GM21576 (cell line): ENCODE measurements around the gene CCDC102B.
"Not testable (repeated sequence)": the region's sequence is repeated elsewhere in the genome, so short reads cannot be mapped to it uniquely, and the experiment has no call there.

Source experiments
- ATAC-seq: cut with Tn5 transposase; IDR thresholded peaks from one replicate; pipeline ENCODE4 v1.9.1; 2021; ENCODE audit warnings: mild to moderate bottlenecking, moderate library complexity; ENCODE audit not compliant: unreplicated experiment

CCDC102B gene

GRCh38 chr18:68797871-68798270 is at the start of gene CCDC102B:
Gene CCDC102B (plus strand): TSS chr18:68798080. CDS start chr18:68836764, 38,684 bp downstream.
- ATAC-seq, result no peak

DNA sequence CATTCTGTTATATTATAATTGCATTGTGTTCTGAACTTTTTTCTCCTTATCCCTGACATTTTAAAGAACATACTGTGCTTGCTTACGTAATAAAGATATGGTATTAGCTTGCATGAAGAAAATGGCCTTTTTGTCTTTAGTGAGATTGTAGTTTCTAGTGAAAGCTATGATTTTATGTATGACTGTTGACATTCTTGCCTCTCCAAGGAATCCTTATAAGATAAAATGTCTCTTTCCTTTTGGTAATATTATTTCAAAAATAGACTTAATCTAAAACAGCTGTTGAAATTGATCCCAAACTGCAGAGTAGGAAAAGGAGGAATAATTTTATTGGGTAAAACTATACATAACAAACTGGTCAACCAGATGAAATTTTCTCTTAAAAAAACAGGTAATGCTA is 40.8 kb upstream of the CCDC102B start:
- ATAC-seq, result no peak

DNA sequence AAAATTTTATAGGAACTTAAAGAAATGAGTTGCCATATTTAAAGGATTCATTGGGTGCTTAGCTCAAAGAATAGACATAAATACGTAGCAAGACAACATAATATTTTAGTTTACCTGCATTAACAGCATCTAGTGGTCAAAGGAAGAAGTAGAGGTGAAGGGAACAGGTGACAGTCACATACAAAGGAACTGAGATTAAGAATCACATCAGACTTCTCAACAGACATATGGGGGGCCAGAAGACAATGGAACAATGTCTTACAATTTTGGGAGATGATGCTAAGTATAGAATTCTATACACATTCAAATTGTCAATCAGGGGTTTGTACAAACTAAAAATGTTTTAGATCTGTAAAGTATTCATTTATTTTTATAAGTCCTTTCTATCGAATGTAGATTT is 38.6 kb upstream of the CCDC102B start:
- no peak for ATAC-seq

GRCh38 chr18:68763083-68763482 is 34.8 kb upstream of the CCDC102B start:
- ATAC-seq, result no peak

DNA sequence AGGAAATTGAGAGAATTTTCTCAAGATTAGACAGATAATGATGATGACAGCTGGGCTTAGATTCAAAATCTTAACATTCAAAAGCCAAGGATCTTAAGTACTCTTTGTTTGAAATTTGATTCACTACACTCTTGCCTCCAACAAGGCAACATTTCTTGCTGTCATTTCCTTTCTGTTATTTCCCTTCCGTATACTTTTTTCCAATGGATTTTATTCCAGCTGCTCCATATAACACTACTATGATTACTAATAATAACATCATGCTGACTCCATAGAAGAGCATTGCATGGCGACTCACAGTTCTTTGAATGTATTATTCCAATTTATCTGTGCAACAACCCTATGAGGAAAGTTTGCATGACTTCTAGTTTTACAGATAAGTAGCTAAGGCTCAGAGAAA is 33.9 kb upstream of the CCDC102B start:
- ATAC-seq, result no peak

GRCh38 chr18:68766433-68766832 is 31.4 kb upstream of the CCDC102B start:
- ATAC-seq, result no peak

DNA sequence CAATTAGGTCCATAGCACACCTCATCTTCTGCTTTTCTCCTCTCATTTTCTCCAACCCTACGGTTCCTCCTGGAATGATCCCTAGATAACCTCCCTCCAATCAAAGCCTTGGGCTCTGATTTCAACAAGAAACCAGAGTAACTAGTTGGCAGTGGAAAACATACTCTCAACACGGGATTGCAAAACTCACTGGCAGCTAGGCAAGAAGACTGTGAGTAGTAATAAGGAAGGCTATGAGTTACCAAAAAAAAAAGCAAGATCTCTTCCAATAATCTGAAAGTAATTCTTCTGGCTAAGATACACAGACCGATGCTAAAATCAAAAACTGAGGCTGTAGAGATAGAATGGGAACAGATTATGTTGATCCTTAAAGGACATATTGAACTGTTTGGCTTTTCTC is 28.4 kb upstream of the CCDC102B start:
- no peak for ATAC-seq

GRCh38 chr18:68772268-68772667 is 25.6 kb upstream of the CCDC102B start:
- ATAC-seq, result no peak

- no peak for ATAC-seq
Observed at GRCh38 chr18:68778280-68778886, 19.5 kb upstream of the CCDC102B start.

DNA sequence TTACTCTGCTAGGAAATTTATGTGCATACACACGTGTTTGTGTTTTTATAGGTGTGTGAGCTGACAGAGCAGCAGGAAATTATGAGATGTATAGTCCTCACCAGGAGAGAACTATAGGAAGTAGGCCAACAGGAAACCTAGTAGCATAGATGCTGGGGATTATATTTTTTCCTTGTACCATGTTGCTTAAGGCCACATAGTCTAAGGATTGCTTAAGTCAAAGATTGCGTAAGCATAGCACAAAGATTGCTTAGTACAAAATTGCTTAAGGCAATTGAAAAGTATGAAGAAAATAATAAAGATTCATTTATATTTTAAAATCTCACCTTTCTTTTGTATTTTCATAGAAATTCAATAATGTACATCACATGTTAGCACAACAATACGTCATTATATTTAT is 18.7 kb upstream of the CCDC102B start:
- no peak for ATAC-seq

GRCh38 chr18:68780802-68781635 is 16.9 kb upstream of the CCDC102B start:
- ATAC-seq, result no peak

DNA sequence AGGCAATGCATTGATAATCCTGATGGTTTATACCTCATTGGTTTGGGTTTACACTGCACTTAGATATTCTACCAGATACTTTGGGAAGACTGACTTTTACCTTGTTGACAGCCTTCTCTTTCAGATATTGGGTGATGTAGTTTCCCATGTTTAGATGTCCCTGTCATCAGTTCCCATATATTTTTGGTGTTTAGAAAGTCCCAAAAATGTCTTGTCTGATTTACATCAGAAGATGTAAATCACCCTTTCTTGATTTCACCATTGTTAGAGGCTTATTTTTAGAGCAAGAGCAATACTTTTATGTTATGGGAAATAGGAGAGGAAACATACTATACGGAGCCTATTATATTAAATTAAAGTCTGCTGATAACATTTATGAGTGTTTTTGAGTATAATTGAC is 14.4 kb upstream of the CCDC102B start:
- no peak for ATAC-seq

DNA sequence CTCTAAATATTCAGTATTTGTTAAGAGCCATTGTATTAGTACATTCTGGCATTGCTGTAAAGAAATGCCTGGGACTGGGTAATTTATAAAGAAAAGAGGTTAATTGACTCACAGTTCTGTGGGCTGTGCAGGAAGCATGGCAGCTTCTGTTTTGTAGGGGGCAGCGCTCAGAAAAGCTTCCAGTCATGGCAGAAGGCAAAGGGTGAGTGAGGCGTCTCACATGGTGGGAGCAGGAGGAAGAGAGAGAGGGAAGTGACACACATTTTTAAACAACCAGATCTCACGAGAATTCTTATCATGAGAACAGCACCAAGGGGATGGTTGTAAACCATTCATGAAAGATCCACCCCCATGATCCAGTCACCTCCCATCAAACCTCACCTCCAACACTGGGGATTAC is 13.8 kb upstream of the CCDC102B start:
- ATAC-seq, result no peak

GRCh38 chr18:68790290-68790689 is 7.6 kb upstream of the CCDC102B start:
- not testable (repeated sequence) for ATAC-seq

DNA sequence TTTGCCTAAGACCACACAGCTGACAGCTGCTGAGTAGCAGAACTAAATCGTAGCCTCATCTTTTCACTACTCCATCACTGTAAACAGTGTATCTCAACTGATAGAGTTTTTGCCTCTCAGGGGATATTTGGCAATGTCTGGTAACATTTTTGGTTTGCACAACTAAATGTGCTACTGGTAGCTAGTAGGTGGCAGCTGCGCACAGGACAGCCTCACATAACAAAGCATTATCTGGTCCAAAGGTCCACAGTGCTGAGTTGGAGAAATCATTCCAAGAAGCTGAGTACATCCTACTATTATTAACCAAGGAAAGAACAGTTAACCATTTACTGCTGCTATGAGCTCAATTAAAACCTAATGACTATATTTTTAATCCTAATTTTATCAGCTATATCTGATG is 6.1 kb upstream of the CCDC102B start:
- ATAC-seq, result no peak

- ATAC-seq, result no peak
Observed at GRCh38 chr18:68793951-68794350, 3.9 kb upstream of the CCDC102B start.

DNA sequence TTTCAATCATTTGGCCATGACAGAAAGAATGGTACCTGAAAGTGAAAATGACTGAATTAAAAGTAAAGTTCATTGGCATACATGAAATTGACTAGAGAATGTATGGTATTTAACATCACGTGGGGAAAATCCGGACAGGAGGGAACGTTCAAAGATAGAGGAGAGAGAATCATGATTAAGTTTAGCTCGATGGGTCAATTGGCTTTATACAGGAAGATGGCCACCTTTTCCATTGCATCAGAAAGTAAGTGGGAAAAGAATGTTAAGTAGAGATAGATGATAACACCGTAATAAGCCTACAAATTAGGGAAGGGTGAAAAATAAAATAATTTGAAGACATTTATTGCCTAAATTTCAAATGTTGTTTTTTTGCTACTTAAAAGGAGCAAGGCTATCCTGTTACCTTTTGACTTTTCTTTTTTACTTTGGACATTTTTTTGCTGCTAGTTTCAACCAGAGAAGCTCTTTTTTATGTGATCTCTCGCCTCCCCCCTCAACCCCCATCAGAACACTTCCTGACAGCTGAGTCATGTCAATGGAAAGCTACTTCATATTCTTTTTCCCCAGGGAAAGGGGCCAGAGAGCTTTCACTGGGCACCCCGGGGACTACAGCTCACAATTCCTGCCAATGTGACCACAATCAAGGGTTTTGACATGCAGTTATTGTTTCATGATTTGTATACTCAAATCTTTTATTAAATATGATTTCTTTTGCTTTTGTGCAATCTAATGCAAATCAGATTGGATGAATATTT is 767 bp upstream of the CCDC102B start:
- ATAC-seq, result no peak

- ATAC-seq, result no peak
Observed at GRCh38 chr18:68800075-68800474, 2.2 kb downstream of the CCDC102B start.

DNA sequence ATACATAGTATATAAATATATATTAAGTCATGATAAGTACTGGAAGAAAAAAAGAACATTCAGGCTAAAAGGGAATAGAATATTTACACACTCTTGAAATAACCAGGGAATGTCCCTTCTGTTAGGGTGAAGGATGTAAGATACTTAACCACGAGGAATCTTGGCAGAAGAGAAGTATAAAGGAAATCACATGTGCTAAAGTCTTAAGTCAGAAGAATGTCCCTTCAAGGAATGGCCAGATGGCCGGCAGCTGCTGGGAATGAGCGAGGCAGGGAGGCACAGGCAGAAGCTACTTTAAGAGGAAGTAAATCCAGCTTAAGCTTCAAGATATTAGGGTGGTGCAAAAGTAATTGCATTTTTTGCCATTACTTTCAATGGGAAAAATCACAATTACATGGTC is 5.5 kb downstream of the CCDC102B start:
- no peak for ATAC-seq

DNA sequence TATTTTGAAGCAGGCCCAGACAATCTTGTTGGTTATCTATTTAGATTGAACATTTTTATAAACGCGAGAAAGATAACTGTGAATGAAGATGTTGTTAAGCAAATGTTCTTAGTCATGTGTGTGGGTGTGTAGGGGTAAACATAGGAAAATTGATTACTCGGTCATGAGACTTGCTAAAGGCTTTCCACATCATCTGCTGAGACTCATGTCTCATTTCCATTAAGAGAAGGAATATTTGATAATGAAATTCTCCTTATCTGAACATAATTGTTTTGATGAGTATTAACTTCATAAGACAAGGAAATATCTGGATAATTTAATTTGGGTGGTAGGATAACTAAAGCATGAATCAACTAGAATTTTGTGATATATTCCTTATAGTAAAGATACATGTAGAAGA is 19.7 kb downstream of the CCDC102B start:
- ATAC-seq, result no peak

DNA sequence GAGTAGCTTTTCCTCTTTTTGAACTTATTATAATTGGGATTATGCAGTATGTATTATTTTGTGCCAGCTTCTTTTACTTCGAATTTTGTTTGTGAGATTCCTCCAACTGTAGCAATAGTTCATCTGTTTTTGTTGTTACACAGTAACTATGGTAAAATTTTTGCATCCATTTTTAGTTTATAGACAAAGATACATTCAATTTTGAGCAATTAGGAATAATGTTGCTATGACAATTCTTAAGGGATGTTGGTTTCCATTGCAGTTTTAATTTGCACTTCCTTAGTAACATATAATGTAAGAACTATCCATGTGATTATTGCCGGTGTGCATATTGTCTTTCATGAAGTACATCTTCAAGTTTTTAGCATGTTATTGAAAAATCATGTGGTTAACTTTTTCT is 20.7 kb downstream of the CCDC102B start:
- ATAC-seq, result no peak

DNA sequence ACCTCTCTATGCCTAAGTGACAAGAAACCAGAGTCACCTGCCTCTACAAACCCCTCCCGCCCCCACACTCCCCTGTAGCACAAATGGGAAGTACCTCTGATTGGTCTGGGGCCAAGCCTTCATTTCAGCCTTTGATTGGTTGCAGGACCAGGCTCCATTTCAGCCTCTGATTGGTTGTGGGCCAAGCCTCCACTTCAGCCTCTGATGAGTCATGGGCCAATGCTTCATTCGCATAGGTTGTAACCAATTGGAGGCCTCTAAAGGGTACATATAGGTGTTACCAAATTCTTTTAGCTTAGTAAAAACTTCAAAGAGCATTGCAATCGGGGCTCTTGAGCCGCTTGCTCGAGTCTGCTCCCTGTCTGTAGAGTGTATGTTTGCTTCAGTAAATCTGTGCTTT is 25.0 kb downstream of the CCDC102B start:
- ATAC-seq, result no peak
